HCT116 (cell line): ENCODE data around the gene DCST2. TPM values are rescaled to one million over a fixed set of nuclear protein-coding genes. Genes with fewer than 3 reads are reported as not detected.

ENCODE experiments used
- ATAC-seq: fragments of 200-7000 bp; cut with Tn5 transposase; 2 replicates; pipeline ENCODE4 v1.9.1; 2020; ENCODE audit warnings: mild to moderate bottlenecking, moderate library complexity
- BruUV-seq: library from RNA; stranded (reverse); fragments of 400-500 nt; replicated peaks from 2 replicates; lab custom pipeline; 2021; lab: Mats Ljungman, UMichigan
- CTCF ChIA-PET: fragments of 300-600 bp; sonication (Branson Sonifier 250); formaldehyde crosslinking; loops from one replicate; lab custom pipeline; 2021; ENCODE audit warnings: antibody characterized with exemption; lab: Charles Lee
- POLR2A ChIA-PET: fragments of 300-600, 350-600 bp; sonication (Branson Sonifier 250); formaldehyde crosslinking; loops from one replicate; lab custom pipeline; 2021; ENCODE audit warnings: antibody characterized with exemption; lab: Charles Lee
- RAD21 ChIA-PET, 2 experiments: fragments of 300-600 bp; sonication (Branson Sonifier 250); formaldehyde crosslinking; loops; one replicate each; lab custom pipeline; 2023; ENCODE audit warnings: low total read pairs in 2 of 2; ENCODE audit not compliant: uncharacterized antibody in 2 of 2, unreplicated experiment in 2 of 2, low non-redundant PET in 1 of 2; lab: Charles Lee
- DNase-seq: peaks from one replicate; pipeline ENCODE4 v3.0.0-alpha.2; 2010; ENCODE audit warnings: low read depth, low spot score
- H2AFZ ChIP-seq: fragments of 200-600 bp; shearing (Covaris generic), sonication (generic); 2 replicates; pipeline ENCODE4 v1.6.1; 2017; ENCODE audit warnings: low read depth, mixed run types, mixed read lengths, antibody characterized with exemption, low read length; ENCODE audit not compliant: poor library complexity, severe bottlenecking
- H3K27ac ChIP-seq: 2 replicates; pipeline ENCODE4 v1.5.1; 2012; ENCODE audit warnings: low read depth, low read length
- H3K27me3 ChIP-seq: fragments of 200-600 bp; sonication (generic); 2 replicates; pipeline ENCODE4 v1.6.1; 2016; ENCODE audit warnings: mixed run types, low read length, mixed read lengths; ENCODE audit not compliant: insufficient read depth
- H3K36me3 ChIP-seq, 2 experiments: fragments of 200-500 bp in 1 of 2; fragments of 200-600 bp in 1 of 2; sonication (Bioruptor generic) in 1 of 2; sonication (generic) in 1 of 2; 2 replicates each; pipeline versions ENCODE4 v1.5.1 to v1.6.1; 2014 to 2016; ENCODE audit warnings: low read length in 2 of 2, inconsistent platforms in 1 of 2, mixed read lengths in 1 of 2, mixed run types in 1 of 2; ENCODE audit not compliant: insufficient read depth in 2 of 2, control insufficient read depth in 1 of 2
- H3K4me1 ChIP-seq, 2 experiments: fragments of 200-600 bp in 1 of 2; sonication (generic) in 1 of 2; 2 replicates each; pipeline versions ENCODE4 v1.5.1 to v1.6.1; 2012 to 2017; ENCODE audit warnings: low read length in 2 of 2, inconsistent platforms in 1 of 2, mild to moderate bottlenecking in 1 of 2, mixed read lengths in 1 of 2, mixed run types in 1 of 2, moderate library complexity in 1 of 2; ENCODE audit not compliant: insufficient read depth in 2 of 2, control insufficient read depth in 1 of 2
- H3K4me2 ChIP-seq: fragments of 200-600 bp; sonication (generic); 2 replicates; pipeline ENCODE4 v1.6.1; 2017; ENCODE audit warnings: mixed run types, low read length, mixed read lengths
- H3K4me3 ChIP-seq, 2 experiments: fragments of 200-600 bp in 1 of 2; sonication (generic) in 1 of 2; replicated peaks in 1 of 2; 2 replicates each; pipeline ENCODE4 v1.5.1; 2011 to 2016; ENCODE audit warnings: low read length in 2 of 2, control low read depth in 1 of 2, low read depth in 1 of 2, mild to moderate bottlenecking in 1 of 2, mixed read lengths in 1 of 2, mixed run types in 1 of 2
- H3K79me2 ChIP-seq: fragments of 200-600 bp; sonication (generic); 2 replicates; pipeline ENCODE4 v1.6.1; 2017; ENCODE audit warnings: mild to moderate bottlenecking, mixed run types, low read length, moderate library complexity, mixed read lengths; ENCODE audit not compliant: insufficient read depth
- H3K9ac ChIP-seq: fragments of 200-600 bp; sonication (generic); 2 replicates; pipeline ENCODE4 v1.6.1; 2016; ENCODE audit warnings: low read length, mixed read lengths
- H3K9me2 ChIP-seq: fragments of 200-600 bp; sonication (generic), shearing (Covaris generic); 2 replicates; pipeline ENCODE4 v1.6.1; 2017; ENCODE audit warnings: mixed run types, mild to moderate bottlenecking, moderate library complexity; ENCODE audit not compliant: insufficient read depth
- H3K9me3 ChIP-seq, 2 experiments: fragments of 200-500 bp in 1 of 2; fragments of 200-600 bp in 1 of 2; sonication (Bioruptor generic) in 1 of 2; sonication (generic) in 1 of 2; 2 replicates each; pipeline ENCODE4 v1.6.1; 2014 to 2017; ENCODE audit warnings: low read length in 2 of 2, mixed read lengths in 2 of 2, inconsistent platforms in 1 of 2, low read depth in 1 of 2, mild to moderate bottlenecking in 1 of 2, mixed run types in 1 of 2, moderate library complexity in 1 of 2; ENCODE audit not compliant: control insufficient read depth in 1 of 2, insufficient read depth in 1 of 2
- H4K20me1 ChIP-seq: fragments of 200-600 bp; sonication (generic), shearing (Covaris generic); 2 replicates; pipeline ENCODE4 v1.6.1; 2017; ENCODE audit warnings: mixed run types, mild to moderate bottlenecking, moderate library complexity; ENCODE audit not compliant: insufficient read depth
- CEBPB ChIP-seq: IDR thresholded peaks from 2 replicates; pipeline ENCODE4 v1.6.1; 2012; ENCODE audit warnings: low read depth
- CTCF ChIP-seq, 3 experiments: fragments of 200-600 bp in 1 of 3; sonication (generic) in 1 of 3; IDR thresholded peaks in 2 of 3; conservative IDR thresholded peaks in 1 of 3; 2 replicates each; pipeline ENCODE4 v1.5.1; 2012 to 2017; ENCODE audit warnings: low read depth in 2 of 3, low read length in 2 of 3, antibody characterized with exemption in 1 of 3, borderline replicate concordance in 1 of 3, control low read depth in 1 of 3, mild to moderate bottlenecking in 1 of 3, mixed read lengths in 1 of 3, mixed run types in 1 of 3, moderate library complexity in 1 of 3; ENCODE audit not compliant: insufficient read depth in 1 of 3
- EGR1 ChIP-seq: IDR thresholded peaks from 2 replicates; pipeline ENCODE4 v1.6.1; 2012; ENCODE audit warnings: low read depth
- ELF1 ChIP-seq: IDR thresholded peaks from 2 replicates; pipeline ENCODE4 v1.6.1; 2012; ENCODE audit warnings: low read depth, borderline replicate concordance
- EZH2phosphoT487 ChIP-seq: fragments of 200-600 bp; IDR thresholded peaks from 2 replicates; pipeline ENCODE4 v1.6.1; 2018; ENCODE audit warnings: antibody characterized with exemption, borderline replicate concordance
- MAX ChIP-seq: IDR thresholded peaks from 2 replicates; pipeline ENCODE4 v1.6.1; 2012
- POLR2A ChIP-seq: IDR thresholded peaks from 2 replicates; pipeline ENCODE4 v1.7.0; 2011; ENCODE audit warnings: borderline replicate concordance; ENCODE audit not compliant: insufficient read depth, insufficient read length; ENCODE audit errors: extremely low read depth
- SIN3A ChIP-seq: IDR thresholded peaks from 2 replicates; pipeline ENCODE4 v1.6.1; 2012; ENCODE audit warnings: low read depth
- SP1 ChIP-seq: IDR thresholded peaks from 2 replicates; pipeline ENCODE4 v1.6.1; 2012; ENCODE audit warnings: low read depth
- ZNF274 ChIP-seq: fragments of 200-500 bp; sonication (Bioruptor generic); IDR thresholded peaks from 2 replicates; pipeline ENCODE4 v1.6.1; 2014; ENCODE audit warnings: mild to moderate bottlenecking, low read depth, low read length, inconsistent platforms
- intact Hi-C: fragments of 100-400 bp; cut with micrococcal nuclease; formaldehyde crosslinking; loops from 2 replicates; pipeline ENCODE4 v1.10.0; 2022
- total RNA-seq: library from RNA; stranded (reverse); gene quantifications from one replicate; pipeline ENCODE4 v1.2.1, GENCODE V29; 2021; ENCODE audit not compliant: unreplicated experiment

The DCST2 gene
- total RNA-seq, 1 experiment from 2014 or later: 2.0 TPM

- no peaks in the 10 kb centered on the region for H3K9me2 ChIP-seq
- H3K79me2 ChIP-seq: peaks cover 53% of the 10 kb centered on the region
- CTCF ChIA-PET: interaction anchor here (1.1 kb wide), 1 partner anchor 10 kb away, joined by 3 read pairs; no protein-coding TSS in a partner anchor
- H3K27ac ChIP-seq: no peak overlapping the region
- H3K9me3 ChIP-seq: no peaks in the 10 kb centered on the region
- no TSS peak for BruUV-seq
- peaks cover 12 to 25% of the 10 kb centered on the region in 2 experiments; a peak in 3 of 4 replicates for H3K36me3 ChIP-seq
- no peak for TF ChIP-seq ELF1
- TF ChIP-seq EZH2phosphoT487: no peak
- no peak for TF ChIP-seq SIN3A
- TF ChIP-seq CEBPB: no peak
- no peak for TF ChIP-seq SP1
- no peak for TF ChIP-seq POLR2A
- no peak for TF ChIP-seq EGR1
- no peak for TF ChIP-seq ZNF274
- TF ChIP-seq CTCF (IDR thresholded peaks at IDR 0.05 in 2 of 3, conservative IDR thresholded peaks at IDR 0.05 in 1 of 3; ENCODE audit: borderline replicate concordance in 1 of 3, insufficient read depth in 1 of 3, low read depth in 2 of 3, low read length in 2 of 3): no peak
- TF ChIP-seq MAX: no peak
- TF ChIP-seq, all 23 proteins: peak for 0
- intact Hi-C loops: no loop called here
- Histone ChIP-seq H3K4me3 (no peak overlapping the region), H4K20me1 (no peaks in the 10 kb centered on the region), H3K4me2 (no peak overlapping the region), H3K27me3 (no peaks in the 10 kb centered on the region), H3K4me1 (peaks cover 8 to 25% of the 10 kb centered on the region in 2 experiments; a peak in 3 of 4 replicates), H2AFZ (no peak overlapping the region), H3K9ac (no peak overlapping the region)
- POLR2A ChIA-PET: interaction anchor here (1.8 kb wide), 1 partner anchor 17 kb away, joined by 6 read pairs; no protein-coding TSS in a partner anchor
- RAD21 ChIA-PET: no interaction called here
- no peak for ATAC-seq
- DNase-seq: no peak
Observed at GRCh38 chr1:154989195-154989860, 44.3 kb downstream of the DCST2 start.
